H4 (cell line): ENCODE results near the gene PTN. TPM values are rescaled to one million over a fixed set of nuclear protein-coding genes. Genes with fewer than 3 reads are reported as not detected.

Experiments
- DNase-seq: peaks from one replicate; pipeline ENCODE4 v3.0.0-alpha.2; 2015; ENCODE audit warnings: low spot score
- total RNA-seq: library from RNA; depleted of rRNA; stranded (reverse); fragments of >200 nt; shearing (Covaris generic); gene quantifications from 2 replicates; pipeline ENCODE4 v1.2.3, GENCODE V29; 2014

Gene PTN
- total RNA-seq, 1 experiment from 2014 or later, result 83.7 TPM

DNA sequence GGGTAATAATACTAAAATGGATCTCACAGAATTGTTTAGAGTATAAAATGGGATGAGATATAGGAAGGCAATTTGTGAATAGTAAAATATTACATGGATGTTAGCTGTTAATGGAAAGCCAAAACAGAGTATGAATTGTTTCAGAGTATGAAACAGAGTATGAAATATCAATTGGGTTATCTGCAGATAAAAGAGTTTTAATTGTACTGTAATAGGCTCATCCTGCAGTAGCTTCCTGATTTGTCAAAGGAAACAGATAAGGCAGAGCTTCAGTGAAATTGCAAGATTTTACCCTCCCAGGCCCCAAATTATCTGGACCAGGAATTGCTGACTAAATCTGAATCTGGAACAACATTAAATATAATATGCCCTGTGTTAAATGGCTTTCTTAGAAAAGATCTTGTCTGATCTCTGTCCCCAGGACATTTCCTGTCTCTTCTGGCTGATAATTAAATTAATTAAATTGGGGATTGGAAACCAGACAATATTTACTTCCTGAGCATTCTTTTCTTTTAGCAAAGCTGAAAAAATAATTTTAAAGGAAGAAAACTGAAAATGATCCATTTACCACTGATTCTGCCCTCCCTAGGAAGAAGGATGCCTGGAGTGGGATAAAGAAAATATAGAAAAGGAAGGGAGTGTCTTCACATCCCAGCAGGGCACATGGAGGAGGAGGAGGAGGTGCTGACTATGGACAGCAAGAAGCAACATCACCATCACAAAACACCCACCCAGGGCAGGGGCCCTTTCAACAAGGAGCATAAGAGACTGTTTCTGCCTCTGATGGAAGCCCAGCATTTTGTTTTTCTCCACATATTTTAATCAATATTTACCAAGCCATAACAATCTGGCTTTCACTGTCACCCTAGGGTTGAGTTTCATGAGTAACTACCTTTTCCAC, 18.5 kb downstream of the PTN start:
- no peak for DNase-seq

DNA sequence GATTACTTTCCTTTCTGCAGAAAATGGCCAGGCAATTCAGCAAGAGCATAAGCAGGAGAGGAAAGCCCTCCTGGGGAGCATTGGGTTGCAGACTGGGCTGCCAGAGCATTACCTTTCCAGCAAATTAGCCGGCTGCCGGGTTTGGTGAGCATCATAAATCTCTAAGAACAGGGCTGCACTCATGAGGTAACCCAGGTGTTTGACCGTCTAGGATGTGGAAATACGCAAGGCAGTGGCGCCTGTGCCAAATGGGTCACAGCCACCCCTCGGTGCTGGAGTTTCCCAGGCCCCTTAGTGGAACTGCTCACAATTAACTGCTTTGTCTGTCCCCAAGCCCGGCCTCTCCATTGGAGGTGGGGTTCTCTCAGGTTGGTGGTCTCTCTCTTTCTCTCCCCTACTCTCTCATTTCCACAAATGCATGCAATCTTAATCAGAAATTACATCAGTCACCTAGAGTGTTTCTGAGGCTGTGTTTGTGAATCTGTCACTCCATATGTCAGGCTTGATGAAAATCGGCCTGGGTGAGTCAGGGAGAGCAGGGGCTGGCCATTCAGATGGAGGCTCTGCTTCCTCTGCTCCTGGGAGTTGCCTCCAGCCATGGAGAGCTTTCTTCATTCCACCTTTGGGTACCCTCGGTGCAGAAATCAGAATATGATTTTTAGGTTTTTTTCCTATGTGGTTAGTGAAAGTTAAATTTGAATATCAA, 26.7 kb downstream of the PTN start:
- no peak for DNase-seq

DNA sequence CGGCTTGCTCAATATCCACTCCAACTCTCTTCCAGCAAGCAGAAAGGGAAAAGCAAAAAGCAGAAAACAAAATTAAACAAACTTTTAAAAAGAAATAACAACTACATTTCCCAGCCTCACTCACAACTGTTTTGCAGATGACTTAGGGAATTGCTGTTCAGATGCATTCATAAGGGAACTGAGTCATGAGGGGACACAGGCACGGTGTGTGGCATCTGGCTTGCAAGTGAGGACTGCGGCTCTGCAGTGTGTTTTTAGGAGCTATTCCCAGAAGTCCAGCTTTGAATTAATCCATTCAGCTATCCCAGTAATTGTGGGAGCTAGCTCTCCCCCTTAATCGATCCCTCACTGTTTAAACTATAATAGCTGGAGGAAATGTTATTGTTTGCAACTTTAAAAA, 30.3 kb downstream of the PTN start:
- DNase-seq, result no peak

DNA sequence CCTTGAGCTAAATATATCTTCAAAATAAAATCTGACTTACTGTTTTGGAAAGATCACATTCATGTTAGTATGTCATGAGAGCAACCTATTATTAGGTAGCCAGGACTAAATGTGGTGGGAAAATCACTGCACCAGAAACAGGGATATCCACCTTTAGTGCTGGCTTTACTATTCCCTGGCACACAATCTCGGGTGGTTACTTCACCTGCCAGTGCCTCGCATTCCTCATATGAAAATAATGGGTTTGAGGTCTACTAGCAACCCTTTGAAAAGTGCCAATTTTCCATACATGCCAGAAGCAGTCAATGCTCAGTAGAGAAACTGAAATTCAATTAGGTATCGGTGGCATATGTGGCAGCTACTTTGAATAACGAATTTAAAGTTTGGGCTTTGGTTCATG, 36.8 kb downstream of the PTN start:
- no peak for DNase-seq

DNA sequence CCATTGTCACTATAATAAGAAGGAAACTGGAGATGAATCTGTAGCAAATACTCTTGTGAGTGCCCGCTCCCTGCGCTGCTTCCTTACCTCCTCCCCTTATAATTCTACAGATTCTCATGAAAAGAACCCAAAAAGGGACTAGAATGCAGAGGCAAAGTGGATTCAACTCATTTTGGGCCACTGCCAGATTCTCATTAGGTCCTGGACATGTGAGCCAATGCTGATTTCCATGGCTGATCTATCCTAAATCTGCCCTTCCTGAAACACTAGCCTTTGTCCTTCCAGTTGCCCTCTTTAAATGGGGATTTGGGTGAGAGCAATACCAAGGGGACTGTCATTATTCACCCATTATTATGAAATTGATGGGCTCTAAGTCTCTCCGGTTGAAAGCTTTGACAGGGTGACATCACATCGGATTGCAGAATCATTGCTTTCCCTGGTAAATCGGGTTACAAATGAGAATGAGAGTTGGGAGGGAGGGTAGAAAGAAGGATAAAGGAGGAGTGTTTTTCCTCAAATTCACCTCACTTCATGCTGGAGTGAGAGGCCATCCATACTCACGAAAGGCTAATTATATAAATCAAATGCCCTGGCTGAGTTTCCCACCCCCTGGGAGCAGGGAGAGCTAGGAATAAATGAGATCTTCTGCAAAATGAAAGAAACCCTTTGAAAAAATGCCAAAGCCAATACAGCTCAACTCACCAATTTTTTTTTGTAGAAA, 37.5 kb downstream of the PTN start:
- DNase-seq, result no peak

DNA sequence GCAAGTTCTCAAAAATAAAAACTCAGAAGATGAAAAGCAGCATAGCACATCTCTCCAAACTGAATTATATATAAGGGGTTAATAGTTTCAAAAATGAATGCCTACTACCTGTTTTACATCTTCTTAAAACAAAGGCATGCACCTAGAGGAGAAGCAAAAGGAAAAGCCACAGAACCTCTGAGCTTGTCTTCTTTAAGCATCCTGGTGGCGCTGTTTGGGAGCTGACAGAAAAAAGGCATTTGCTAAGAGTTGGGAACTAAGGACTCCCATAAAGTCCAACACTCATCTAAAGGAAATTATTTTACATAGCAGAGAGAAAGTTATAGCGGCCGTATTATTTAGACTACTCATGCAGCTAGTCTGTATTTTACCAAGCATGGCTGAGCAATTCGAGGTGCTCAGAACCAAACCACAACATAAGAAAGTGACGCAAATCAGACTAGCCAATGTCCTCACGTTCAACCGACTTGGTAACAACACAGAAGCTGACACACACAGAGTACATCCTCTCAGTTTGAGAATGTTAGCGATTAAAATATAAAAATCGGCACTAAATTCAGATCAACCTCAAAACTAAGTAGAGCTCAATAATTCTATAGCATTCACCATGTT, 38.8 kb downstream of the PTN start:
- no peak for DNase-seq

DNA sequence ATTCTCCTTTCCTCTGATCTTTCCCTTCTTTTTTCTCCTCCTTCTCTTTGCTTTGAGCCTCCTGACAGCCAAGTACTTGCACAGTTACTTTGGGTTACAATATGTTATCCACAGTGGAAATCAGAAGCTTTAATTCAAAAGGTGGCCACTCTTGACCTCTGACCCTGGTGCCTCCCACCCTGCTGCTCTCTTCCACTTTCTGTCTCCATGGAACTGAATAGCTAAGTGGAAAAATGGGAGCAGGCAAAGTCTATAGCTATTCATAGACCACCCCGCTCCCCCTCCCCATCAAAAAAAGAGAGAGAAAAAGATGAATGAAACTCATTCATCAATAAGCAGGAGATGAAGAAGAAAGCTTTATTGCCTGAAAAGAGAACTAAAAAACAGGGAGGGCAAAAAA, 39.4 kb downstream of the PTN start:
- no peak for DNase-seq

DNA sequence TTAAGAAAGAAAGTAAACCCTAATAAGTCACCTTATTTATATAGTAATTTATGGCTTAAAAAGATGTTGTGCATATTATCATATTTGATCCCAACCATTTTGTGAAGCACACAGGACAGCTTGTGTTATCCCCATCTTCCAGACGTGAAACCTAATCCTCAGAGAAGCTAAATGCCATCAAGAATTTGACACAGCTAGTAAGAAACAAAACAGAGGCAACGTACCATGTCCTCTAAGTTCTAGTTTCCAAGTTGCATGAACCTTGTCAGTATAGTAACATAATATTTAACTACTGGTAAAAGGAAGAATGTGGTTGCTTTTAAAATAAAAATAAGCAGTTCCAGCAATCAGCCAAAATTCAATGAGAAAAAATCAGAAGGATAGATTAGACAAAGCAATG, 41.5 kb downstream of the PTN start:
- DNase-seq, result no peak

DNA sequence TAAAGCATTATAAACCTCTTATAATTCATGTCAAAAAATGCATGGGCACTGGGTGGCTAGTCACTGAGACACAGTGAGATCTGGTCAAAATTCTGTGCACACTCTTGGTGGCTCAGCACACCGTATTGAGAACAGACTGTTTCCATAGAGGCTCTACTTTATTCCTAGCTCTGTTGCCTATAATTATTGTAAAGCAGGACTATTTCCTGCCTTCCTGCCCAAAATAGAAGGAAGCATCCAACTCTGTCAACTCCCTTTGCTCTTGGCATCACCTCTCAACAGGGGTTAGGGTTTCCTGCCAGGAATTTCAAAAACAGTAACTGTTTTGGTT, 45.1 kb downstream of the PTN start:
- DNase-seq, result no peak

DNA sequence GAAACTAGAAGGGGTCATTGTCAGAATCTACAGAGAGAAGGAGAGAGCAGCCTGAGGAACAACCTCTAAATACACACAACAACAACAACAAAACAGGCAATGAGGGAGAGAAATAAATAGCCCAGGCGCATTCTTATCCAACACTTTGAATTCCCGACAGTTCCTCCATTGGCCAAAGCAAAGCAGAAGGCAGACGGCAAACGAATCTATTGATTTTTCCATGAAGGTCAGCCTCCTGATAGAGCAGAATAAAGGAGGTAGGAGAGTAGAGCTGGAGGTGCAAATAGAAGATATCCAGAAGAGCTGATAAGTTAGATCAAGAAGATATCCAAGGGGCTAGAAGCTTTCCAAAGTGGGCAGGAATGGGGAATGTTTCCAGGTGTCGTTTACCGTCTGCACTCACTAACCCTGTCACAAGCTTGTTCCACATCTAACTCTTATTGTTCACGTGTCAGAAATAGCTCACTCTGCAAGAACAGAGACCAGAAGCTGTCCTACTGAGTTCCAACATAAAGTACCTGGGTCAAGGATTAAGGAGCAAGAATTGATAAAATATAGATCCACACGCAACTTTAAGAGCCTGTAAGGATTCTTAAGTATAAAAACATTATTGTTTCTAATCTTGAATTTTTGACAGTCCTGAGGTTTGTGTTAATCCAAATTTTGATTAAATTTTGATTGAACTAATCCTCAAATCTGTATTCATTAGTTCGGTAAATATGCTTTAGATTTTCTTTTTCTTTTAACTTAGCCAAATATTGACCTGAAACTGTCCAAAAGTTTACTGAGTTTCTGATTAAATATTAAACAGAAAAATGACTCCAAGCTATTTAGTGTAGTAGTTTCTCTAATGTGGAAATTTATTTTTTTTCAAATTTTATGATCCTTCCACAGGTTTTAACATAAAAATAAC, 45.7 kb downstream of the PTN start:
- DNase-seq, result no peak

DNA sequence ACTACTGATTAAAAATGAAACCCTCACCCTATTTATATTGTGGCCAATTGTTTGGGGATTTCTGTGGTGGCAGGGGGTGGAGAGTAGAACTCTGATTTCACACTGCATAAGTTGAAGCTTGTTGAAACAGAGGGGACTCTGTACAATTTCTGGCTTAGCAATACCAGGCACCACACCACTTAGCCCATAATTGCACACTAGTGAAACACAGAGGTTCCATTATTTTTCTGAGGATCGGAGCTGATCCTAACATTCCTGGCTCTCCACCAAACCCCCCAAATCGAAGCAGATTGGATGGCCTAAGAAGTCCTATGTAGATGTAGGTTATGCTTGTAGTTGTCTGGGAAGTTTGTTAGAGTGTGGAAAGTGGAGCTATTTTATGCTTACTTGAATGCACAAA, 47.0 kb downstream of the PTN start:
- no peak for DNase-seq

DNA sequence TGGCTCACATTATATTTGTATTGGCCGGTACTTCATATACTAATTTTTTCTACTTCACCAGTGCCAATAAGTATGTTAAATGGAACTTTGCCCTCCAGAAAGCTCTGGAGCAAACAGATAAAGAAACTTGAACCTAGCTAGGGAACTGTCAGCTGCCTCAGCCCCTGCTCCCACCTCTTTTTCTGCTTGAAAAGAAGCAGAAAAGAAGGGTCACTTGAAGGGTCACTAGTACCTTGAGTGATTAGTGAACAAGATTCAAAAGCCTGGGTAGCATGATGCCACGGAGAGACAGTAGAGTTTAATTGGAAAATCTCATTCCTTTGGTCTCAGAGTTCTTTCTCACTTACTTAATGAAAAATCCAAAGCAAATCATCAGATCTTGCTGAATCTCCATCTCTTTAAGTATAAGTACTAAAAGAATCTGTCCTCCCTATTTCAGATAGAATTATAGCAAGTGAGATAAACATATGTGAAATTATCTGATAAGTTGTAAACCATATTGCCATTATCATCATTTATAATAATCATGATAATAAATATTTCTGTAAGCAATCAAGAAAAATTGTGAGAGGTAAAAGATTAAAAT, 47.7 kb downstream of the PTN start:
- no peak for DNase-seq

DNA sequence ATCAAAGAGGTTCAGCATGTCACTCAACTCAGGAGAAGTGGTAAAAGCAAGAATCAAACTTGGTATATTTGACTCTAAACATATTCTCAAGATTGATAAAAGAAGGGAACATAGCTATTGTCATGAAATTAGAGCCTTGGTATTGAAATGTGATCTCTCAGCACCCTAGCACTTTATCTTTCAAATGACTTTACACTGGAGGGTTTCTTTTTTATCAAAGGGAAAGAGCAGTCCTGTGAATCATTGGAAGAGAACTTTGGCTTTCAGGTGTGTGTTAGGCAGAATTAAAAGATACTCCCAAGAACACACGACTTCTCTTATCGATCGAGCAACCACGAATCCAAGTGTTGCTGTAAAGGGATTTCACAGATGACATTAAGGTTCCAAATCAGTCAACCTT, 54.4 kb downstream of the PTN start:
- no peak for DNase-seq

DNA sequence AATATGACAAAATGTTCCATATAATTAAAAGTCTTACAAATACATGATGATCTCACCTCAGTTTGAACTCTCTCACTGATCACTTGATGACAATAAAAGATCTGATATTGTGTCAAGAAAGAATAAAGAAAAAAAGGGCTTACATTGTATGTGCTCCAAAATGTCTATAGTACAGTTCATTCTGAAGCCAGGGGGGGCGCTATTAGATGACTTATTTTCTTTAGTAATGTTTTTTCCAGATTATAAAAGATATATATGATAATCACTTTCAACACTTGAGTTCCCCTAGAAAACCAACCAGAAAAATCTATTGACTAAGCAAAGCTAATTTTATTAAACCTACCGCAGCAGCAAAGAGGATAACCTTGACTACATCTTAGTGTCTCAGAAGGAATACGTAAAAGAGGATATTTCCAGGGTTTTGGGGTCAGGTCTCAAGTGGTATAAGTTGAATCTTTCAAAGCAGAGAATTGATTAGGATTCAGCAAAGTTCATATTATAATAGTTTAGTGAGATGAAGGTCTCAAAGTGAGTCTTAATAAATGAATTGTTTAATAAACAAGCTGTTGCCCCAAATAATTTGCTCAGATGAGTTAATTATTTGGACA, 55.8 kb downstream of the PTN start:
- no peak for DNase-seq

DNA sequence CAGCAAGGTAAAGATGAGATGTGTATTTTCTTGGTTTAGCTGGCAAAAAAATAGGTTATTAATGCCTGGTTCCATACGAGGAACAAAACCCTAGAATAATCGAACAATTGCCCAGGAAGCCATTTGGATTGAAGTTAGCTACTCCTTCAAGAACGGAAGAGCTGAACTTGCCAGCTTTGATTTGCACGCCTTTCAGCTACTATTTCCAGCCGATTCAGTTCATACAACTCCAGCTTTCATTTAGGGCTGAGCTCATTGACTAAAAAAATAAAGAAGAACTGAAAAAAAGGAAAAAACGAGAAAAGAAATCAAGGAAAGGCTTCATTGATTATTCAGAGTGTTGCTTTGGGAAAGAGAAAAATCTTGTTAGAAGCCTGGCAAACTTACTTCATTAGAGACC, 60.4 kb downstream of the PTN start:
- DNase-seq, result no peak

DNA sequence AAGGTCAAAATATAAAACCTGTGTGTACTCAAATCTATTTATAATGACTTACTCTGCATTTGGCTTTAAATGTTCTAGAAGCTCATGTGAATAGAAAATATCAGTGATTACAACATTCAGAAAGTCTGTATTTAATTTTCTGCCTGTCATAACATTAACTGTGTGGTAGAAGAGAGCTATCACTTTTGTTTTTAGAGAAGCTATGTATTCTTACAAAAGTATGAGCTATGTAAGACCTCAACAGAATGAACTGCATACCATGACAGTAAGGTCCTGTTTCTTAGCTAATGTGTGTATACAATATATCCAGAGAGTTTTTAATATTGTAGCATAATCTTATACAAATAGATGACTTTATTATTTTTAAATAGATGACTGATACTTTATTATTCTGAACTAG, 61.5 kb downstream of the PTN start:
- DNase-seq, result no peak

DNA sequence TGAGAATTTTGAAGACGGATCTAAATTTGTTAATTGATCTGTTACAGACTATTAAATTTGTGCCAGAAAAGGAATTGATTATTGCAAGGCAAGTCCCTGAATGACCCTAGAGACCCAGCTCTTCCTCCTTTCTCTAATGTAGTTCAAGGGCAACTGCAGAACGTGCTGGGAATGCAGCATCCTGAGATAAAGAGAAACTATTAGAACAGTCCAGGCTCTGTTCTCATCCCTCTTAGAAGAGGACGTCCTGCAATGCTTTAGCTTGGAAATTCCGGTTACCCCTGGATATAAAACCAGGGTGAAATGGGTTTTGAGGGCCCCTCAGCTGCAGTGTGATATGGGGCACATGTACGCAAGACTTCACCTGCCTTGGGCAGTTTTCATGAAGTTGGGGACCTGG, 67.3 kb downstream of the PTN start:
- no peak for DNase-seq

DNA sequence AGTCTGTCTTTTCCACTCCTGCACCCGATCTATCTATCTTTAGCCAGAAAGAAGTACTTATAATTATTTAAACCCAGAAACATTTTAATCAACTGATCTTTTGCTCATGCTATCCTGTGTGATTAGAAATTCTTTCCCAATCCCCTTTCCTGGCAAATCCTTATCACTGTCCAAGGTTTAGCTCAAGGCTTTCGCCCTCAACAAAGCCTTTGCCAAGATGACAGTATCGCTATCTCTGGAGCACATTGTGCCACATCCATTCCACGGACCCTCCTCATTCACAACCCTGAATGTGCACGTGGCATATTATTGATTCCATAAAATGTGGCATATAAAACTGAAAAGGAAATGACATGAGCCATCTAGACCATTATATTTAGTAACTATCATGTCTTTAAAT, 71.3 kb downstream of the PTN start:
- no peak for DNase-seq

DNA sequence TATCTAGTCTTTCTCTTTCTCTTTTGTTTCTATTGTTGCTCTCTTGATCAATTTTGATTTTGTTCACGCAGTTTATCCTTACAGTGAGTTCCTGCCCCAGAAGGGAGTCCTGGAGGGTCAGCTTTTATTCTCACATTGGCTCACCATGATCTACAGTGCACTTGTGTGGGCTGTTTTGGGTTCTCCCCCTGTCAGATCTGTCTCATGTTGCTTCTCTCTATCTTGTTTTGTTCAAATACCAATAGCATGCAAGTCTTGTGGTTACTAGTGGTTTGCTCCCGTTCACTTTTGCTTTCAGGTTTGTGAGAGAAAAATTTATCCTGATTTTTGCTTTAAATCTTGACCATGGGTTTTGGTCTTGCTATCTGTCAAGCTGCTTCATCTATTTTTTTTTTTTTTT, 74.3 kb downstream of the PTN start:
- no peak for DNase-seq
